ENCODE data around the gene ANKRD13B.

ANKRD13B gene

GRCh38 chr17:29593591-29594518 is 923 bp downstream of the ANKRD13B start:
- H3K4me3 ChIP-seq (ENCODE audit: low read length) = peak overlapping the region; percentile 60
- peak; percentile 41 for TF ChIP-seq CTCF (IDR thresholded peaks at IDR 0.05; ENCODE audit: insufficient read depth, low read depth, low read length, missing control alignments)
- DNase-seq (ENCODE audit: low read depth) = peak; percentile 43

GRCh38 chr17:29594519-29595090 is 1.7 kb downstream of the ANKRD13B start:
- no peak overlapping the region for H3K4me3 ChIP-seq (ENCODE audit: low read length)

GRCh38 chr17:29595107-29595942 is 2.4 kb downstream of the ANKRD13B start:
- no peak for TF ChIP-seq CTCF (IDR thresholded peaks at IDR 0.05; ENCODE audit: insufficient read depth, low read depth, low read length, missing control alignments)
- H3K4me3 ChIP-seq (ENCODE audit: low read length) = no peak overlapping the region

More at GRCh38 chr17:29594519-29595090, 1.7 kb downstream of the ANKRD13B start:
- DNase-seq (ENCODE audit: low read depth) = no peak
- no peak for TF ChIP-seq CTCF (IDR thresholded peaks at IDR 0.05; ENCODE audit: insufficient read depth, low read depth, low read length, missing control alignments)

GRCh38 chr17:29595943-29596774 is 3.2 kb downstream of the ANKRD13B start:
- no peak overlapping the region for H3K4me3 ChIP-seq (ENCODE audit: low read length)
- no peak for DNase-seq (ENCODE audit: low read depth)
- TF ChIP-seq CTCF (IDR thresholded peaks at IDR 0.05; ENCODE audit: insufficient read depth, low read depth, low read length, missing control alignments) = no peak

More at GRCh38 chr17:29595107-29595942, 2.4 kb downstream of the ANKRD13B start:
- DNase-seq (ENCODE audit: low read depth) = no peak

- DNase-seq (ENCODE audit: low read depth) = no peak
- no peak for TF ChIP-seq CTCF (IDR thresholded peaks at IDR 0.05; ENCODE audit: insufficient read depth, low read depth, low read length, missing control alignments)
- H3K4me3 ChIP-seq (ENCODE audit: low read length) = no peak overlapping the region
These were observed 3.9 kb downstream of the ANKRD13B start for GRCh38 chr17:29596811-29597210.
